ENCODE results near the gene SLC27A1.
A peak's percentile ranks its signal among the peaks of the same experiment; 100 is the strongest.

The SLC27A1 gene

DNA sequence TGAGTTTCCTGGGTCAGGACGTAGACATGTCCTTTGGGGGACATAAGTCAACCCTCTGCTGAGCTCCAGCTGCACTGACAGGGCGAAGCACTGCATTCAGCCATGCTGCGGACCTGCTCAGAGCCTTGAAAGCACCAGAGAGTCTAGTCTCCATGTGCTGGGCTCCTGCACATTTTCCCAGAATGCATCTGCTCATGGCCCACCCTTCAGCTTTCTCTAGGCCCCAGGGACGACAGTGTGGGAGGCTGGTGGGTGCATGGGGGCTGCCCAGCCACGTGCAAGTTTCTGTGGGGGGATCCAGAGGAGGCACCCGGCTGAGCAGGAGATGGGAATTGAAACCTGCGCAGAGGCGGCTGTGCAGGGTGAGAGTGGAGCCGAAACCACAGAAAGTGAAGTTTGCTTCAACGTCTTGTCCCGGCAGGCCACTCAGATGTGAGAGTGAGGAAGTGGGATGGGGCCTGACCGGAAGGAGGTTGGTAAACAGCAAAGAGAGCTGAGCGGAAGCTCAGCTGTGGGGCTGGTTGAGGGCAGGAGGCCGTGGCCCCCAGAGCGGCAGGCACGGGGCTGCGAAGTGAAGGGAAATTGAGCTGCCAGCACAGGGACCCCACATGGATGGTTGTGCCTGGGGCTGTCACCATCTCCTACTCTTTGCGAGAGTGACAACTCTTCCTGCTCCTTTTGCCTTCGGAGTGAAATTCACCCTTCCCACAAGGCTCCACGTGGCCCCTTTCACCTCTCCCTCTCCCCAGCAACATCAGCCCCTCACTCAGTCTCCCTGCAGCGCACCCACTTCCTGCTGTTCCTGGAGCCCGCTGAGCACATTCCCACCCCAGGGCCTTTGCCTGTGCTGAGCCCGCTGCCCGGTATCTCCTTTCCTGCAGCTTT is 52.9 kb downstream of the SLC27A1 start:
- H3K4me3 ChIP-seq (ENCODE audit: low read length): no peak overlapping the region
- no peaks in the 10 kb centered on the region for H3K4me1 ChIP-seq (ENCODE audit: insufficient read depth, low read length)
- H3K27me3 ChIP-seq (ENCODE audit: insufficient read depth, low read length): no peaks in the 10 kb centered on the region
- H3K9ac ChIP-seq (ENCODE audit: low read depth, low read length): no peak overlapping the region
- H3K9me3 ChIP-seq (ENCODE audit: insufficient read depth, low read depth, low read length): no peaks in the 10 kb centered on the region
- H3K36me3 ChIP-seq (ENCODE audit: insufficient read depth, low read depth, low read length): peaks cover under 1% of the 10 kb centered on the region
- no peak overlapping the region for H3K27ac ChIP-seq (ENCODE audit: low read length)

DNA sequence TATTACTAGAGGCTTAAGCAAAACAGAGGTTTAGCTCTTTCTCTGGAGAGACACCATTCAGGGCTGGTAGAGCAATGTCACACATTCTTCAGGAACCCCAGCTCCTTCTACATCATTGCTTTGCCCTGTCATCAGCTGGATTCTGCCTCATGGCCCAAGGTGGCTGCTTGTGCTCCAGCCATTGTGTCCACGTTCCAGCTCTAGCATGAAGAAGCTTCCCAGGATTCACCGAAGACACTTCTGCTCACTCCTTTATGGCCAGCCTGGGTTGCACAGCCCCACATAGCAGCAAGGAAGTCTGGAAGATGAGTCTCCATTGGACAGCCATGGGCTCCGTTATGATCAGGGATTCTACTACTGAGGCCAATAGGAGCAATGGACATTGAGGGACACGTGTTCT is 54.3 kb downstream of the SLC27A1 start:
- Histone ChIP-seq H3K4me1 (ENCODE audit: insufficient read depth, low read length) (no peaks in the 10 kb centered on the region), H3K27me3 (ENCODE audit: insufficient read depth, low read length) (no peaks in the 10 kb centered on the region), H3K36me3 (ENCODE audit: insufficient read depth, low read depth, low read length) (no peaks in the 10 kb centered on the region), H3K27ac (ENCODE audit: low read length) (no peak overlapping the region), H3K4me3 (ENCODE audit: low read length) (no peak overlapping the region), H3K9me3 (ENCODE audit: insufficient read depth, low read depth, low read length) (no peaks in the 10 kb centered on the region), H3K9ac (ENCODE audit: low read depth, low read length) (no peak overlapping the region)

DNA sequence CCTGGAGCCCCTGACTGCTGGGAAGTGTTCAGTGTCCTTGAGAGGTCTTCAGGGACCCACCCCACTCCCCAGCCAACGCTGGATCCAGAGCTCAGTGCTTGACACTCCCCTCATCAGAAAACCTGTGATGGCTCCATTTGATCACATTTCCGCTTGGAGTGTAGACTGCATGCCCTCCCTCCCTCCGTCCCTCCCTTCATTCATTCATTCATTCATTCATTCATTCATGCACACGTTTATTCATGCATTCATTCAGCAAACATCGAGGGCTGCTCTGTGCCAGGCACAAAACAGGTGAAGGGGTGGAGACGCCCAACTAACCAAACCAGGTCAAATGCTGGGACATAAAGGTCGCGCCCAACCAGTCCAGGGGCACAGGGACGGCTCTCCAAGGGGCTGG is 54.8 kb downstream of the SLC27A1 start:
- H3K9me3 ChIP-seq (ENCODE audit: insufficient read depth, low read depth, low read length): no peaks in the 10 kb centered on the region
- no peak overlapping the region for H3K9ac ChIP-seq (ENCODE audit: low read depth, low read length)

DNA sequence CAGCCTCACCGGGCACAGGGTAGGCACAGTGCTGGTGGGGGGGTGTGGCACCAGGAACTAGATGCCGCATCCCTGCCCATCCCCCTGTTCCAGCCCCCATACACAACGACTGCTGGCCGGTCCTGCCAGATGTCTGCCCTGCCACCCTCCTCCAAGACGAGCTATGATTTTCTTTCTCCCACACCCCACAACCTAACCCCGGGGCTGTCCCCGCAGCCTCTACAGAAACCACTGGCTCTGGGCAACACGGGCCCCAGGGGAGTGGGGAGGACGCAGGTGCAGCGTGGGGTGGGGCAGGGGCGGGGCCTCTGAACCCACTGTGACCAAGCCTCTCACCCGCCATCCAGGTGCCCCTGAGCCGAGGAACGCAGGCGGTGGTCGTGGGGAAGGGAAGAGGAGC is 56.6 kb downstream of the SLC27A1 start:
- Histone ChIP-seq H3K36me3 (ENCODE audit: insufficient read depth, low read depth, low read length) (no peaks in the 10 kb centered on the region), H3K9me3 (ENCODE audit: insufficient read depth, low read depth, low read length) (no peaks in the 10 kb centered on the region), H3K4me3 (ENCODE audit: low read length) (no peak overlapping the region), H3K27ac (ENCODE audit: low read length) (no peak overlapping the region), H3K27me3 (ENCODE audit: insufficient read depth, low read length) (no peaks in the 10 kb centered on the region), H3K4me1 (ENCODE audit: insufficient read depth, low read length) (no peaks in the 10 kb centered on the region), H3K9ac (ENCODE audit: low read depth, low read length) (no peak overlapping the region)

More for the DNA sequence above, 54.8 kb downstream of the SLC27A1 start:
- H3K4me3 ChIP-seq (ENCODE audit: low read length): no peak overlapping the region
- H3K36me3 ChIP-seq (ENCODE audit: insufficient read depth, low read depth, low read length): no peaks in the 10 kb centered on the region
- H3K27ac ChIP-seq (ENCODE audit: low read length): no peak overlapping the region
- H3K4me1 ChIP-seq (ENCODE audit: insufficient read depth, low read length): no peaks in the 10 kb centered on the region
- no peaks in the 10 kb centered on the region for H3K27me3 ChIP-seq (ENCODE audit: insufficient read depth, low read length)

DNA sequence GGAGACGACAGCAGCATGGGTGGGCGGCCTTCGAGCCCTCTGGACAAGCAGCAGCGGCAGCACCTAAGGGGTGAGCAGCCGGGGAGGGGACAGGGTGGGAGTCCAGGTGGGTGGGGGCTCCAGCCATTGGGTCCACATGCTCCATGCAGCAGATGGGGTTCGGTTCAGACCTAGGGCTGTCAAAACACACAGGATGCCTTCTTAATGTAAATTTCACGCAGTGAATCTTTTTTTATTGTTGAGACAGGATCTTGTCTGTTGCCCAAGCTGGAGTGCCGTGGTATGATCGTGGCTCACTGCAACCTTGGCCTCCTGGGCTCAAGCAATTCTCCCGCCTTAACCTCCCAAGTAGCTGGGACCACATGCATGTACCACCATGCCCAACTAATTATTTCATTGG is 57.0 kb downstream of the SLC27A1 start:
- Histone ChIP-seq H3K4me3 (ENCODE audit: low read length) (no peak overlapping the region), H3K27me3 (ENCODE audit: insufficient read depth, low read length) (no peaks in the 10 kb centered on the region), H3K9ac (ENCODE audit: low read depth, low read length) (no peak overlapping the region)

DNA sequence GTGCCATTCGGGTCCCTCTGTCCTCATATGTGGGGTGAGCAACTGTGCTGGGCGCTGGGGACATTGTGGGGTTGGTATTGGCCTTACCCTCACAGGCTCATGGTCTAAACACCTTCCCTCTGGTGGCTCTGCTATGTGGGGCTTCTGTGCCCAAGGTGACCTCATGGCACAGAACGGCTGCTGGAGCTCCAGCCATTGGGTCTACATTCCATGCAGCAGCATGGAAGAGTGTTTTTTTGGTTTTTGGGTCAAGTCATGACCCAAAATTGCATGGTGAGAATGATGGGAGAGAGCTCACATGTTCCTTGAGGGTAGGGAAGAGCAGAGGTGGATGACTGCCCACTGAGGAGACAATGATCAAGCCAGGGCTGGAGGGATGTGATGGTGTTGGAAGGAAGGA is 58.3 kb downstream of the SLC27A1 start:
- Histone ChIP-seq H3K27me3 (ENCODE audit: insufficient read depth, low read length) (no peaks in the 10 kb centered on the region), H3K27ac (ENCODE audit: low read length) (no peak overlapping the region), H3K4me1 (ENCODE audit: insufficient read depth, low read length) (no peaks in the 10 kb centered on the region)

More for the DNA sequence above, 57.0 kb downstream of the SLC27A1 start:
- Histone ChIP-seq H3K4me1 (ENCODE audit: insufficient read depth, low read length) (no peaks in the 10 kb centered on the region), H3K36me3 (ENCODE audit: insufficient read depth, low read depth, low read length) (no peaks in the 10 kb centered on the region), H3K9me3 (ENCODE audit: insufficient read depth, low read depth, low read length) (no peaks in the 10 kb centered on the region), H3K27ac (ENCODE audit: low read length) (no peak overlapping the region)

DNA sequence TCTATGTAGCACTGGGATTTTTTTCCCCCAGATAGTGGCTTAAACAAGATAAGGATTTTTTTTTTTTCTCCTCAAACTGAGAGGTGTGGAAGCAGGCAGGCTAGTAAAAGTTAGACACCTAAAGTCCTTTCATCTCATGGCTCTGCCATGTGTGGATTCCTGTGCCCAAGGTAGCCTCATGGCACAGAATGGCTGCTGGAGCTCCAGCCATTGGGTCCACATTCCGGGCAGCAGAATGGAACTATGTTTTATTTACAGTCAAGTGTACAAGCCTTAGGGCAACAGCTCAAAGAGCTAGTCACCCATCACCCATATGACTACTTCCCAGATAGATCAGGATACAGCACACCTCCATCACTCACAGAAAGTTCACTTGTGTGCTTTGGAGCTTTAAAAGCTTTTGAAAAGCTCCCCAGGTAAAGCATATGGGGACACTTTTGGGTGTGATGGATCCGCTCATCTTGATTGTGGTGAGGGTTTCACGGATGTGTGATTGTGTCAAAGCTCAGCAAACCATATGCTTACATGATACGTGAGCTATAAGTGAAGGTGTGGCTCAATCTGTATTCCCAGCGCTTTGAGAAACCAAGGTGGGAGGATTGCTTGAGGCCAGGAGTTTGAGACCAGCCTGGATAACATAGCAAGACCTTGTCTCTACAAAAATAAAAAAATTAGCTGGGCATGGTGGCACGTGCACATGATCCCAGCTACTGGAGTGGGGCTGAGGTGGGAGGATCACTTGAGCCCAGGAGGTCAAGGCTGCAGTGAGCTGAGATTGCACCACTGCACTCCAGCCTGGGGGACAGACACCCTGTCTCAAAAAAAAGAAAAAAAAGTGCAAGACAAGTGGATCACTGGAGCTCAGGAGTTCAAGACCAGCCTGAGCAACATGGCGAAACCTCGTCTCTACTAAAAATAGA is 59.2 kb downstream of the SLC27A1 start:
- H3K27ac ChIP-seq (ENCODE audit: low read length): no peak overlapping the region
- no peaks in the 10 kb centered on the region for H3K9me3 ChIP-seq (ENCODE audit: insufficient read depth, low read depth, low read length)
- no peaks in the 10 kb centered on the region for H3K36me3 ChIP-seq (ENCODE audit: insufficient read depth, low read depth, low read length)
- no peaks in the 10 kb centered on the region for H3K4me1 ChIP-seq (ENCODE audit: insufficient read depth, low read length)
- no peak overlapping the region for H3K9ac ChIP-seq (ENCODE audit: low read depth, low read length)
- no peaks in the 10 kb centered on the region for H3K27me3 ChIP-seq (ENCODE audit: insufficient read depth, low read length)
- H3K4me3 ChIP-seq (ENCODE audit: low read length): no peak overlapping the region

More for the DNA sequence above, 58.3 kb downstream of the SLC27A1 start:
- H3K36me3 ChIP-seq (ENCODE audit: insufficient read depth, low read depth, low read length): no peaks in the 10 kb centered on the region
- no peaks in the 10 kb centered on the region for H3K9me3 ChIP-seq (ENCODE audit: insufficient read depth, low read depth, low read length)
- no peak overlapping the region for H3K4me3 ChIP-seq (ENCODE audit: low read length)
- no peak overlapping the region for H3K9ac ChIP-seq (ENCODE audit: low read depth, low read length)

DNA sequence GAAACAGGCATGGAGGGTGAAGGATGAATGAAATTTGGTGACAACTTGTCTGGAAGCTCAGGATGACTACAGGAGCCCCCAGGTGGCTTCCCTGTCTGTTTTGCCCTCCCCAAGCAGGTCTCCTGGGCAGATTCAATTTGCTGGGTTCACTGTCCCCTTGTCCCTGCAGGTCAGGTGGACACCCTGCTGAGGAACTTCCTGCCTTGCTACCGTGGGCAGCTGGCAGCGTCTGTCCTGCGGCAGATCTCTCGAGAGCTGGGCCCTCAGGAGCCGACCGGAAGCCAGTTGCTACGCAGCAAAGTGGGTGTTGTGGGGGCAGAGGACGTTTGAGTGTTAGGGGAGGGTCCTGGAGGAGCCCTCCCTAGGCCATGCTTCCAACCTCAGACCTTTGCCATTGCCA is 60.3 kb downstream of the SLC27A1 start:
- H3K4me3 ChIP-seq (ENCODE audit: low read length): no peak overlapping the region

DNA sequence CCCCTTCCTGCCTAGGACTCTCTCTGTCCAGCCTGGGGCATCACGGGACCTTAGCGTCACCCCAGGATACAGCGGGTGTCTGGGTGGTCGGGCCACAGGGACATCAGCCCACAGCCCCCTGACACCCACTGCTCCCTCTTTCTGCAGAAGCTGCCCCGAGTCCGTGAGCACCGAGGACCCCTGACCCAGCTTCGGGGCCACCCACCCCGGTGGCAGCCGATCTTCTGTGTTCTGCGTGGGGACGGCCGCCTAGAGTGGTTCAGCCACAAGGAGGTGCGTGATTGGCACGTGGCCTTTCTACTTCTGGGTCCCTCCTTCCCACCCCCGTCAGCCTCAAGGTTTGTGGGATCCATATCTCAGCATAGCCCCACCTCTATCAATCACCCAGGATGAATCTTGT is 61.8 kb downstream of the SLC27A1 start:
- Histone ChIP-seq H3K36me3 (ENCODE audit: insufficient read depth, low read depth, low read length) (no peaks in the 10 kb centered on the region), H3K9me3 (ENCODE audit: insufficient read depth, low read depth, low read length) (no peaks in the 10 kb centered on the region), H3K4me1 (ENCODE audit: insufficient read depth, low read length) (no peaks in the 10 kb centered on the region), H3K27me3 (ENCODE audit: insufficient read depth, low read length) (peaks cover 1% of the 10 kb centered on the region; the same call in 1 of the 2 replicates), H3K27ac (ENCODE audit: low read length) (no peak overlapping the region), H3K9ac (ENCODE audit: low read depth, low read length) (no peak overlapping the region), H3K4me3 (ENCODE audit: low read length) (no peak overlapping the region)

More for the DNA sequence above, 60.3 kb downstream of the SLC27A1 start:
- H3K9me3 ChIP-seq (ENCODE audit: insufficient read depth, low read depth, low read length): no peaks in the 10 kb centered on the region
- no peaks in the 10 kb centered on the region for H3K36me3 ChIP-seq (ENCODE audit: insufficient read depth, low read depth, low read length)
- H3K27ac ChIP-seq (ENCODE audit: low read length): no peak overlapping the region
- H3K27me3 ChIP-seq (ENCODE audit: insufficient read depth, low read length): no peaks in the 10 kb centered on the region
- H3K4me1 ChIP-seq (ENCODE audit: insufficient read depth, low read length): no peaks in the 10 kb centered on the region
- peak overlapping the region; percentile 2; the same call in 1 of the 2 replicates for H3K9ac ChIP-seq (ENCODE audit: low read depth, low read length)

DNA sequence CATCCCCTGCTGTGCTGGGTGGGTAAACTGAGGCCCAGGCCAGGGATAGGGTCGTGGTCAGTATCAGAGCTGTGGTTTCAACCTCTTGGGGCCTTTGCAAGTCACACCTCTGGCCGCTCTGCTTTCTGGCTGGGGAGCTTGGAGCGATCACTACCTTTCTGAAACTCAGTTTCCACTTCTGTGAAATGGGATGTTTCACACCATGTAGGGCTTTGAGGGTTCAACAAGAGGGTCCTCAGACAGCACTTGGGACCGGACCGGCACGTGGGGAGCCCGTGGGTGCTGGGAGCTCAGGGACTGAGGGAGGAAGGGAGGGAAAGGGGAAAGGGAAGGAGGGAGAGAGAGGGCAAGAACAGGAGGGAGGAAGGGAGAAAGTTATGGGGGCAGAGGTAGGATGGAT is 62.2 kb downstream of the SLC27A1 start:
- Histone ChIP-seq H3K9ac (ENCODE audit: low read depth, low read length) (no peak overlapping the region), H3K4me1 (ENCODE audit: insufficient read depth, low read length) (no peaks in the 10 kb centered on the region), H3K27ac (ENCODE audit: low read length) (no peak overlapping the region), H3K4me3 (ENCODE audit: low read length) (no peak overlapping the region), H3K27me3 (ENCODE audit: insufficient read depth, low read length) (peaks cover 6% of the 10 kb centered on the region; the same call in 1 of the 2 replicates), H3K9me3 (ENCODE audit: insufficient read depth, low read depth, low read length) (no peaks in the 10 kb centered on the region), H3K36me3 (ENCODE audit: insufficient read depth, low read depth, low read length) (no peaks in the 10 kb centered on the region)

DNA sequence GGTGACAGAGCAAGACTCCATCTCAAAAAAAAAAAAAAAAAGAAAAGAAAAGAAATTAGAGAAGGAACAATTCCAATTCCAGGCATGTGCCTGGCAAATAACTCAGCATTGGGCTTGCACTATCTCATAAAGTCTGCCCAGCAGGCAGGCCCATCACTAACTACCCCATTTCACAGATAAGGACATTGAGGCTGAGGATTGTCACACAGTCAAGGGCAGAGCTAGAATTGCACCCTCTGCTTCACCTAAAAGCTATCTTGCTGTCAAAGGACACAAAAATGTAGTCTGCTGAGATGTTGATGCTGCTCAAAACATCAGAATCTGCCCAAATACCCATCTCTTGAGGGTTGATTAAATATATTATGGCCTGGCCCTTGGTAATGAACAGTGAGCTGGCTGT is 64.4 kb downstream of the SLC27A1 start:
- Histone ChIP-seq H3K36me3 (ENCODE audit: insufficient read depth, low read depth, low read length) (no peaks in the 10 kb centered on the region), H3K27me3 (ENCODE audit: insufficient read depth, low read length) (peaks cover 21% of the 10 kb centered on the region), H3K27ac (ENCODE audit: low read length) (no peak overlapping the region), H3K4me3 (ENCODE audit: low read length) (no peak overlapping the region), H3K9me3 (ENCODE audit: insufficient read depth, low read depth, low read length) (no peaks in the 10 kb centered on the region), H3K4me1 (ENCODE audit: insufficient read depth, low read length) (no peaks in the 10 kb centered on the region), H3K9ac (ENCODE audit: low read depth, low read length) (no peak overlapping the region)
